Astrocyte of the spinal cord (primary cell): ENCODE results near the gene UQCR10.

Source experiments
- DNase-seq: peaks from one replicate; pipeline ENCODE4 v3.0.0; 2011; ENCODE audit warnings: low read depth, low spot score
- H3K4me3 ChIP-seq: 2 replicates; pipeline ENCODE4 v1.5.1; 2011; ENCODE audit warnings: low read depth, mild to moderate bottlenecking, low read length, moderate library complexity
- in situ Hi-C: cut with HindIII; loops from 2 replicates; pipeline ENCODE4 v1.10.0; 2017; ENCODE audit warnings: low sequenced_read_pairs
- TF ChIP-seq, protein P1 (sequence below): IDR thresholded peaks from 2 replicates; pipeline ENCODE4 v1.5.1; 2012; ENCODE audit warnings: low read depth, mild to moderate bottlenecking, low read length, inconsistent platforms

Gene UQCR10

DNA sequence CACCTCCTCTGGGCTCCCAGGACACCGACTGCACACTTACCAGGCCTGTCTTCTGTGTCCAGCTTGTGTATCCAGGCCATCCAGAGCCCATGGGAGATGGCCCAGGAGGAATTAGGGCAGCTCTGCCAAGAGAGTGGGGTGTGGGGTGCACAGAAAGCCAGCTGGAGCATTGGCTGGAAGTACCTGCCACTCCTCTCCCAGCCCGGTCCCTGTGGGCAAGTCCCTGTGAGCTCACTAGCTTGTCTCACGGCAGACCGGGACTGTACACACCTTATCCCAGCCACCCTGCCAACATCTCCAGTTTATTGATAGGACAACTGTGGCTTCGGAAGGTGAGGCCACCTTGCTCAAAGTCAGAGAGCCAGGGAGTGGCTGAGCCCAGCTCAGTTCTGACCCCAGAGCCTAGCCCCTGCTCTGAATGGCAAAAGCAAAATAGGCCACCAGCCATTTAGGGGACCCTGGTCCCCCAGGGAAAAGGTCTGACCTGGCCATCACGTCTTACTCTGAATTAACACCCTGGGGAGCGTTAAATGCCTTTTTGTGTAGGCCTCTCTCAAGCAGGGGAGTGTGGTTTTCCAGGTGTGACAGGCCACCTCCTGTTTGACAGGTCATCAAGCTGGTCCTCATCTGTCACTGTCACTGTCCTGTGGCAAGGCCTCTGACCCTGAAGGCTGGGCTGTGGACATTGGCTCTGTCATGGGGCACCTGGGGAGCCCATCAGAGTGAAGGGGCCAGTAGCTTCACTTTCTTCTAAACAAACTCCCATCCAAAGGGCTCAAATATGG, 15.1 kb downstream of the UQCR10 start:
- in situ Hi-C loops: no loop called here
- no peak overlapping the region for H3K4me3 ChIP-seq
- TF ChIP-seq, protein P1, sequence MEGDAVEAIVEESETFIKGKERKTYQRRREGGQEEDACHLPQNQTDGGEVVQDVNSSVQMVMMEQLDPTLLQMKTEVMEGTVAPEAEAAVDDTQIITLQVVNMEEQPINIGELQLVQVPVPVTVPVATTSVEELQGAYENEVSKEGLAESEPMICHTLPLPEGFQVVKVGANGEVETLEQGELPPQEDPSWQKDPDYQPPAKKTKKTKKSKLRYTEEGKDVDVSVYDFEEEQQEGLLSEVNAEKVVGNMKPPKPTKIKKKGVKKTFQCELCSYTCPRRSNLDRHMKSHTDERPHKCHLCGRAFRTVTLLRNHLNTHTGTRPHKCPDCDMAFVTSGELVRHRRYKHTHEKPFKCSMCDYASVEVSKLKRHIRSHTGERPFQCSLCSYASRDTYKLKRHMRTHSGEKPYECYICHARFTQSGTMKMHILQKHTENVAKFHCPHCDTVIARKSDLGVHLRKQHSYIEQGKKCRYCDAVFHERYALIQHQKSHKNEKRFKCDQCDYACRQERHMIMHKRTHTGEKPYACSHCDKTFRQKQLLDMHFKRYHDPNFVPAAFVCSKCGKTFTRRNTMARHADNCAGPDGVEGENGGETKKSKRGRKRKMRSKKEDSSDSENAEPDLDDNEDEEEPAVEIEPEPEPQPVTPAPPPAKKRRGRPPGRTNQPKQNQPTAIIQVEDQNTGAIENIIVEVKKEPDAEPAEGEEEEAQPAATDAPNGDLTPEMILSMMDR: no peak
- DNase-seq: no peak

DNA sequence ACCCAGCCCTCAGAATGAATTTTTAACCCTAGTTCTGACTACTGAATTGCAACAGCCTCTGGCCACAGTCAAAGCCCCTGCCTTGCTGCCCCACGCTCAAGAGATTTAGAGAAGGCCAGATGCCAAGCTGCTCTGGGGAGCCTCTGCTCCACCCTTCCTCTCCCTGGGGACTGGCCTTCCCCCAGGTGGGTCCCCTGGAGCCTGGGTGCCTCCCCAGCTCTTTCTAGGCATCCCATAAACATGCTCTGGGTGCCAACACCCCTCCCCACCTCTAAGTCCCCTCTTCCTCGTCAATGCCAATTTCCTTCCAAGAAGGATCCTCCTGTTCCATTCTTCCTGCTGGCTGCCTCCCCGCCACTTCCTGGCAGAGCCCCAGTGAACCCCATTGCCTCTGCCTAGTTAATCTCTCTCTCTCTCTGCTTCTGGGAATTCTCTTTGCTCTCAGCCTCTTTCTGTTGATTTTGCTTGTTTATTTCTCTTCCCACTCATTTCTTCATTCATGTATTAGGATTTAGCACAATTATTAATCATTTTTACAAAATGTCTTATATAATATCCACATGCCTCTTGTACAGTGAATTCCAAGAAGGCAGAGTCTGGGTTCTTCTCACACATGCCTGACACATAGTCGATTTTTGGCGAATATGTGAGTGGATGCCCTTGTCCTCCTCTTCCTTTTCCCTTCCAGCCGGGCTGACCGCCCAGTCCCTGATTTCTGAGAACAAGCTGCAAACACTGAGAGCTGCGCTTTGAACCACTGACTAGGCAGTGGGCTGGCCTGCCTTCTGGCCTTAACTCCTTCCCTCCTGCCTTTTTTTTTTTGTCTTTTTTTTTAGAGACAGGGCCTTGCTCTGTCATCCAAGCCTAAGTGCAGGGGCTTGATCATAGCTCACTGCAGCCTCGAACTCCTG, 17.5 kb downstream of the UQCR10 start:
- in situ Hi-C loops: no loop called here
- H3K4me3 ChIP-seq: no peak overlapping the region
- TF ChIP-seq, protein P1: no peak
- DNase-seq: no peak

DNA sequence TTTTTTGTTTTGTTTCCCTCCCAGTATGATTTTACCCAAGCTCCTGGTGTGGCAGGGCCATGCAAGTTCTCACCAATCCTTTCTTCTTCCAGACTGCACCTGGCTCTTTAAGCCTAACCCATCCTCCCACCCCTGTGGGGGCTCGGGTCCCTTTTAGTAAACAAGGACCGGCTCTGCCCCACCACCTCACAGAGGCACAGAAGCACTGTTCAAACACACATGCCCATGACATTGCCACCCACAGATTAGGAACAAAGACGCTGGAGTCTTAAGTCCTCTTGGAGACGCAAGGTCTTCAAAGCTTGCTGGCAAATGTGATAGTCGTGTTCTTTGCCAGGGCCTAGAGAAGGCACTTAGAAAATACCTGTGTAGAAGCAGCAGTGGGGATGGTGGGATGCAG, 18.9 kb downstream of the UQCR10 start:
- no peak overlapping the region for H3K4me3 ChIP-seq
- in situ Hi-C loops: no loop called here
- TF ChIP-seq, protein P1: no peak
- no peak for DNase-seq

DNA sequence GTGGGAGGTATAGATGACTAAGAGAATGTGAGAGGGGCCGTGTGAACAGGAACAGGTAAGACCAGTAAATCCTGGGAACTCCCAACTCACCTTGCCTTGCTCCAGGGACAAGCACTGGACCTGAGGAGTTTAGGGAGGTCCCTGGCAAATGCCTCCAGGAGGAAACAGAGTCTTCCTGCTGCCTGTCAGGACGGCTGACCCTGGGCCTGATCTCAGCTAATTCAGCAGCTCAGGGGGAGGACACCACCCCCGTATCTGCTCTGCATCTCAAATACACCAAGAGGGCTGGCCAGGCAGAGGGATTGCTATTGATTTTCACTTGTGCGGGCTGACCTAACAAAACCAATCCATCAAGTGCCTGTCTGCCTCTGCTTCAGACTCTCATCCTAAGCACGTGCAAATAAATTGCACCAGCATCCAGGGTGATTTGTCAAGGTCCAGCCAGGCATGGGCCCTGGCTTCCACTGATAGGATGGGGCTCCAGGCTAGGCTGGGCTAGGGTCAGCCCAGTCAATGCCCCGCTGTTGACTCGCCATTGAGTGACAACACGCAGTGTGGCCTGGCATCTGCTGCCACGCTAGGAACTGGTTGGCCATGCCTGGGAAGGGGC, 20.3 kb downstream of the UQCR10 start:
- in situ Hi-C loops: no loop called here
- TF ChIP-seq, protein P1: no peak
- H3K4me3 ChIP-seq: no peak overlapping the region
- no peak for DNase-seq

DNA sequence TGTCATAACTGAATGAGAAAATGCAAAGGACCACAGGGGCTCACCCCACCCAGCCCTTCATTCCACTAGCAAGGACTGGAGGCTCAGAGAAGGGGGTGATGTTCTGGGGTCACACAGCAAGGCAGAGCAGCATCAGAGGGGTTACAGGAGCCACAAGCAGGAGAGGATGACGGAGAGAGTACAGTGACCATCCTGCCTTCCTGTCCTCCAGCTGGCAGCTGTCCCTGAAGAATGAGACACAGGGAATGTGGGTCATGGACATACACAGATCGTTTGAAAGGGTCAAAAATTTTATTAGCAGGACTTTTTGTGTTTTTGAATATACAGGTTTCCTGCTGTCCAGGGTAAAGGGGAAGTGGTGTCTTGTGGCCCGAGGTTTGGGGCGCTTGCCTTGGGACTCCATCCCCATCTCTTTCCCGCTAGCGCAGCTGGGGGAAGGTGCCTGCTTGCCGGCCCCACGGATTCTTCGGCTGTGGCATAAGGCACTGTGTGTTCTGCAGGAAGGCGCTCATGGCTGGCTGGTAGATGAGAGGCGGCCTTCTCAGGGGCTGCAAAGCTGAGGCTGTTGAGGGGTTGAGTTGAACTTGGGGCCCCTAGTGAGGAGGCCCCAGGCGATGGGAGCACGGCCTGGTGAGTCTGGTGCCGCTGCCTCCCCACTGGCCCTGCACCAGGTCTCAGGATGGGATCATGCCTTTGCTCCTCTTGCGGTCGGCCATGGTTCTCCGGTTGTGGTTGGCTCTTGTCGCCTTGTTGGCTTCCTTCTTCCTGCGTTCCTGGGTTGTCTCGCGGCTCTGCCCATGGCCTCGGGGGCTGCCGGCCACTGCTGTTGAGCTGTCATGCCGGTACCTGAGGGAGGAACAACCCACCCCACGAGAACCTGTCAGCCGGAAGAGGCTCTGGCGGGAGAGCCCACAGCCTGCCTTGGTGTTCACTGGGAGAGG, 21.4 kb downstream of the UQCR10 start:
- DNase-seq: no peak
- in situ Hi-C loops: no loop called here
- TF ChIP-seq, protein P1: no peak
- H3K4me3 ChIP-seq: no peak overlapping the region

DNA sequence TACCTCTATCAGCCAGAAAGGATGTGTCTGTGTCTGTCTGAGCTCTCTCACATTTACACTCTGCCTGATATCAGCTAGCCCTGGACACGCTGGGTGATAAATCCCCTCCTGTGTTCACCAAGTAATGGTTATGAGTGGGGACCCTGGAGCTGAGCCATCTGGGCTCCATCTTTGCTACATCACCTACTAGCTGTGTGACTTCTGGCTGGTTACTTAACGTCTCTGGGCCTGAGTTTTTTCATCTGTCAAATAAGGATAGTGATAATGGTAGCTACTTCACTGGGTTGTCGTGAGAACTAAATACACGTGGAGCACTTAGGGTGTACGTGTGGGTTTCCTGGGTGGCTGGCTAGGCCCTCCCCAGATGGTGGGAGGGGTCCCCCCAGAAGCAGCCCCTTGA, 22.9 kb downstream of the UQCR10 start:
- H3K4me3 ChIP-seq: no peak overlapping the region
- TF ChIP-seq, protein P1: no peak
- in situ Hi-C loops: no loop called here
- no peak for DNase-seq
